GM18861 (cell line): ENCODE results near the gene CCDC38.
A peak's percentile ranks its signal among the peaks of the same experiment; 100 is the strongest.
"Not testable (repeated sequence)": the region's sequence is repeated elsewhere in the genome, so short reads cannot be mapped to it uniquely, and the experiment has no call there.

Experiments
- ATAC-seq: cut with Tn5 transposase; IDR thresholded peaks from one replicate; pipeline ENCODE4 v1.9.1; 2021; ENCODE audit not compliant: unreplicated experiment

CCDC38 gene

DNA sequence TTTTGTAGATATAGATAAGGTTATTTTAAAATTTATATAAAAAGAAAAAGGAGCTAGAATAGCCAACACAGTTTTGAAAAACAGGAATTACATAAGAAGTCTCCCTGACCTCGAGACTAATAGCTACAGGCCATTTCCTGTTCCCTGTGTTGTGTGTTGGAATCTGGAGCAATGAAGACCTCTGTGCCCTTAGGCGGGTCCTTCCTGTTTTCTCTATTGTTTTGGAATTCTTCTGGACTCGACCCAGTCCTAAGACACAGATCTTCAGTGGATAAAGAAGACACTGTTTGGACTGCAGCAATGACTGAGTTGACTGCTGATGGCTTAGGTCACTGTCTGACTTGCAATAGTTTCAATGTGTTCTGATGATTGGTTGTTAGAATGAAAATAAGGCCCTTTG lies 57.4 kb downstream of the CCDC38 start:
- no peak for ATAC-seq

DNA sequence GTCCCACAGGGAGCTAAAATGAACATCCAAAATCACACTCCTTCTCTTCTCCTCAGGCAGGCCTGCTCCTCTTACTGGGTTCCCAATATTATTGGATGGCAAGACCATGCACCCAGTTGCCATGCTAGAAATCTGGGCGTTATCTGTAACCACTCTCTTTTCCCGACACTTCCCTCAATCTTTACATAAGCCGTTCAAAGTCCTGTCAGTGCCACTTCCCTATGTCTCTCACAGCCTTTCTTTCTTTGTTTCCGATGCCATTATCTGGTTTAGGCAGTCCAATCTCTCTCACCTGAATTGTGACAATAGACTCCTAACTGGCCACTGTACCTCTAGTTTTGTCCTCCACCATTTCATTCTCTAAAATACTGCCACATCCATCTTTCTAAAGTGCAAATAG lies 59.5 kb downstream of the CCDC38 start:
- ATAC-seq, result no peak

DNA sequence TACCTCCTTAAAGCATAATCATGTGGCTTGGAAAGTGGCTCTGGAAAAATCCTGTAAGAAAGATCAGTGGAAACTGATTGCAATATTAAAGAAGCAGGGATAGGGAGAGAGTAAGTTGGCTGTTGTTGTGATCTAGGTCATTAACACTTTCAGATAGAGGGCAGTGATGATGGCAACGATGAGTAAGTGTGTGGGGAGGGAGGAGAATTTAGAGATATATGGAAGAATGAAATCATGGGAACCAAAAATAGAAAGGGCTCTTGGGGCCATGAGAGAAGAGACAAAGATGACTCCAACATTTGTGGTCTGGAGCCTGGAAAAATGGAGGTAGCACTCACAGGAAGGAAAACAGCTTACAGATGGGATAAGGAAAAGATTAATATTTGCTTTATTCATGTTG lies 60.3 kb downstream of the CCDC38 start:
- no peak for ATAC-seq

DNA sequence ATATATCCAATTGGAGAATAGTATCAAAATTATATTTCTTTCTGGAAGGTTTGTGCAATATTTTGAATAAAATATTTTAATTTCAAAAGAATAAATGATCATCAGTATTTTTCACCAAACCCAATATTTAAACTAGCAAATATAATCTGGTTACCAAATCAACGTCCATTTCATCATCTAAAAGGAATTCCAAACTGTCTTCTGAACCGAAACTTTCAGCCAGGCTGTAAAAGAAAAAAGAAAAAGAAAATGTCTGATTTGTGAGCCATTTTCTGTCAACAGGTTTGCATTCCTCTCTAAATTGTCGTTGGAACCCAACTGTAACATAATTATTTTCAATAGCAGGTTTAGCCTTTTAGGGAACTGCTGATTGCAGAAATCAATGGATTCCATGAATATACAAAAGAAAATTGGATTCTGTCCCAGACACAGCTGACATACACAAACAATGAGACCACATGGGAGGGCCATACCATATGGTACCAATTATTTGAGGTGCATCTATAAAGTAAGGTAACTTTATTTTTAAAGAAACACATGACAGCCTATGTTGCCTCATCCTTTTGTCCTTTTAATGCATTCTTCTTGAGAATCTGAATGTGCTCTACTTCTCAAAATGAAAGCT lies 61.0 kb downstream of the CCDC38 start:
- ATAC-seq, result no peak

DNA sequence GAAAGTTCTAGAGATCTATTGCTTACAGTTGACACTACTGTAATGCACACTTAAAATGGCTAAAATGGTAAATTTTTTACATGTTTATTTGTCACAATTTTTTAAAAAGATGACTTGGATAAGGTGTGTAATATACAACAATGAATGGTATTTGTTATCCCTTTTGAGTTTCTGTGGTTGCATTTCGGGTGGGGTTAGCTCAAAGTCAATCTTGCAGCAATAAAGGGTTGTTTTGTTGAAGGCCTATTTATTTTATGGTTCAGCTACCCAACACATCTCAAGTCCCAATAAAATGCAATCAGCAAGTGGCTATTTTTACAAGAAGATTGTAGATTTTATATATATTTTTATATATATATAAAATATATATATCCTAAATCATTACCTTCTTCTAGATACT lies 61.5 kb downstream of the CCDC38 start:
- no peak for ATAC-seq

DNA sequence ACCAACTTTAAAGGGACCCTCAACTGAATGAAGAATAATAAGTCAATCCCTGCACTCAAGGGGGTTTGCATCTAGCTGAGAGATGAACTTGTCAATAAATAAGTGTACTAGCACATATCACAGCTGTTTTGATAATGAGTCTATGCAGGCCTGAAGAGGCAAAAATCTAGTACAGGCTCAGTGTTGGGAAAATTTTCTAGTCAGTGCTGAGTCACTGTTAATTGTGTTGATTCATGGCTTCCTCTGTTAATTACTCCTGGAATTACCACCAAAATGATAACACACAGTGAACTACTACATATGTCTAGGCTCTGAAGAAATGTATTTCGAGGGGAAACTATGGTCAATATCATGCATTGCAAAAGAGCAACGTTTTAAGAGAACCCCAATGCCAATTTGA lies 64.8 kb downstream of the CCDC38 start:
- ATAC-seq, result no peak

DNA sequence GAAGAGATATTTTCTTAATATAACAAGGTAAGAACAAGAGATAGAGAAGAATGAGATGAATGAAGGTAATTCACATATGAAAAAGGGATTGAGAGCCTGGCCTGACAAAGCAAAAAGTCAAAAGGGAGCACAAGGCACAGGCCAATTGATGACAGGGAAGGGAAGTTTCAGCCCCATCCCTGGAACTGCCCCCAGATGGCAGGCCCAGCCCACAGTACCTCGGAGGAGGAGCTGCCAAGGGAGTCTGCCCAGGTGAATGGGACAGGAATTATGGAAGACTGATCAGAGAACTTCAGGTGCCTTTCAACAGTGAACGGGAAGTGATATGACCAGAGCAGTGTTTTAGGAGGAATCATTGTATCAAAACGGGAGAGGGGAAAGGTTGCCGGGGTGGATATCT lies 68.0 kb downstream of the CCDC38 start:
- ATAC-seq, result no peak

DNA sequence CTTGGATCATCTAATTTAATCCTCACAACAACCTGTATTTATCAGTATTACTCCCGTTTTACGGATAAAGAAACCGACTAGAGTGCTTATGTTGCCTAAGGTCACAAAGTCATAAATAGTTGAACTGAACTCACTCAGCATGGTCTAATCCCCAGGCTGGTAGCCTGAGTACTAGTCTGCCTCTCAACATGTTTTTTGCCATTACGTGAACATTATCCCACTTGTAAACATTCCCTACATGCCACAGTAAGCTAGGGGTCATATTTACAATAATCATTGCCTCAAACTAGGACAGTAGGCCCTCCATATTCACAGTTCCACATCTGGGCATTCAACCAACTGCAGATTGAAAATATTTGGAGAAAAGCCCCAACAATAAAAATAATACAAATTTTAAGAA lies 71.5 kb downstream of the CCDC38 start:
- no peak for ATAC-seq

DNA sequence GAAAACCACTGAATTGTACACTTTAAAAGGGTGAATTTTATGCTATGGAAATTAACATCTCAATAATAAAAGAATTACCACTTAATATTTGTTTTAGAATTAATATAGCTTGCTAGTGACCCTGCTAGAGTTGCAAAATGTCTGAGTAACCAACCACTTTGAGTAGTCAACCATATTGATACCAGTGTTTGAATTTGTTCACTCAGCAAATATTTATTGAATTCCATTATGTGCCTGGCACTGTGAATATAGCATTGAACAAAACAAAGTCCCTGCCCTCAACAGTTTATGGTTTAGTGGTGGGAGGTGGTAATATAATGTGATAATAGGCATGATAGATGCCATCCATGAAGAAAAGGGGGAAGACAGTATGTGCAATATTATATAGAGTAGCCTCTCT lies 79.1 kb downstream of the CCDC38 start:
- ATAC-seq, result no peak

DNA sequence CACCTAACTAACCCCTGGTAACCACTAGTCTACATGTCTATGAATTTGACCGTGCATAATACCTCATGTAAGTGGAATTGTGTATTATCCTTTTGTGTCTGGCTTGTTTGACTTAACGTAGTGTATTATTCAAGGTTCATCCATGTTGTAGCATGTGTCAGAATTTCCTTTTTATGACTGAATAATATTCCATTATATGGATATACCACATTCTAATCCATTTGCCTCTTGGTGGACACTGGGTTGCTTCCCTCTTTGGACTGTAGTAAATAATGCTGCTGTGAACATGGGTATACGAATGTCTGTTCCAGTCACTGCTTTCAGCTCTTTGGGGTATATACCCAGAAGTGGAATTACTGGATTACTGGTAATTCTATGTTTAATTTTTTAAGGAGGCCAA lies 80.4 kb downstream of the CCDC38 start:
- ATAC-seq, result no peak

DNA sequence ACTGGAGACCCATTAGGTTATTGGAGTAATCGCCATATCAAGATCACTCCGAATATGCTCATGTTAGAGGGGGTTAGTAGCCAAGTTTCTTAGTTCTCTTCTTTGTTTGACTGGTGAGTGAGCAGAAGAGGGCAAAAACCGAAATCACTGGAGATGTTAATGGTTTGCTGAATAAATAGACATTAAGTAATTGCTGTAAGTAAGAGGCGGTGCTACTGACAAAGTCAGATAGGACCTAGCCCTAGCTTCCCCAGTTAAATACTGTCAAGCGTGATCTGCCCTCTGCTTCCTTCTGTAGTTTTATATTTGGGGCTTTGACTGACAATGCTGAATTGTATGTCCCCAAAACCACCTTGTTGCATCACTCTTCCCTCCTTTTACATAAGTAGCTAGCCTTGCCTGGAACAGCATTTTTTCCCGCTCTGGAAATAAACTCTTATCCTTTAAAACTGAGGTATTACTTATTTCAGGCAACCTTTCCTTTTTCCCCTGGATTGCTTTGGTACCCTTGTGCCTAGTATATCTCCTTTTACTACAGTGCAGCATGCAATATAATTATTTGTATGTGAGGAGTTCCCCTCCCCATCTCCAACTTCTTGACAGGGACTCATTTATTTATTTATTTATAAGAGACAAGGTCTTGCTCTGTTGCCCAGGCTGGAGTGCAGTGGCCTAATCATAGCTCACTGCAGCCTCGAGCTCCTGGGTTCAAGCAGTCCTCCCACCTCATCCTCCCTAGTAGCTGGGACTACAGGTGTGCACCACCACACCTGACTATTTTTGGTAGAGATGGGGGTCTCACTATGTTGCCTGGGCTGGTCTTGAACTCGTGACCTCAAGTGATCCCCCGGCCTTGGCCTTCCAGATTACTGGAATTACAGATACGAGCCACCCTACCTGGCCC lies 82.2 kb downstream of the CCDC38 start:
- ATAC-seq, result no peak

DNA sequence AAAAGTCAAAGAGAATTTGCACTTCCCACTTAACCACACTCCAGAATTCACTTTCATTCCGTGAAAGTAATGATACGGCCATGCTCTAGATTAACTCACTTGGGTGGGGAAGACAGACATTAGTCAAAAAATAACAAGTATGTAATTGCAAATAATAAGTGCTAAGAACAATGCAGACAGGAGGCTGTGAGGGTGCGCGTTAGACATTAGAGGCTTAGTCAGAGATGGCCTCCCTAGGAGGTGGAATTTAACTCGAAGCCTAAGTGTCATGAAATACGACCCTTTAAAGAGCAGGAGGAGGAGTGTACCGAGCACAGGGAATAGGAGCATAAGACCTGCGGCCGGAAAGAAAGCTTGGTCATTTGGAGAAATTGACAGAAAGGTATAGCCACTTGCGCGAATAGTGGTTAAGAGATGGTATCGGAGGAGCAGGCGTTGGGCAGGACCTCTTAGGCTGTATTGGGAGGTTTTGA lies 83.0 kb downstream of the CCDC38 start:
- no peak for ATAC-seq

DNA sequence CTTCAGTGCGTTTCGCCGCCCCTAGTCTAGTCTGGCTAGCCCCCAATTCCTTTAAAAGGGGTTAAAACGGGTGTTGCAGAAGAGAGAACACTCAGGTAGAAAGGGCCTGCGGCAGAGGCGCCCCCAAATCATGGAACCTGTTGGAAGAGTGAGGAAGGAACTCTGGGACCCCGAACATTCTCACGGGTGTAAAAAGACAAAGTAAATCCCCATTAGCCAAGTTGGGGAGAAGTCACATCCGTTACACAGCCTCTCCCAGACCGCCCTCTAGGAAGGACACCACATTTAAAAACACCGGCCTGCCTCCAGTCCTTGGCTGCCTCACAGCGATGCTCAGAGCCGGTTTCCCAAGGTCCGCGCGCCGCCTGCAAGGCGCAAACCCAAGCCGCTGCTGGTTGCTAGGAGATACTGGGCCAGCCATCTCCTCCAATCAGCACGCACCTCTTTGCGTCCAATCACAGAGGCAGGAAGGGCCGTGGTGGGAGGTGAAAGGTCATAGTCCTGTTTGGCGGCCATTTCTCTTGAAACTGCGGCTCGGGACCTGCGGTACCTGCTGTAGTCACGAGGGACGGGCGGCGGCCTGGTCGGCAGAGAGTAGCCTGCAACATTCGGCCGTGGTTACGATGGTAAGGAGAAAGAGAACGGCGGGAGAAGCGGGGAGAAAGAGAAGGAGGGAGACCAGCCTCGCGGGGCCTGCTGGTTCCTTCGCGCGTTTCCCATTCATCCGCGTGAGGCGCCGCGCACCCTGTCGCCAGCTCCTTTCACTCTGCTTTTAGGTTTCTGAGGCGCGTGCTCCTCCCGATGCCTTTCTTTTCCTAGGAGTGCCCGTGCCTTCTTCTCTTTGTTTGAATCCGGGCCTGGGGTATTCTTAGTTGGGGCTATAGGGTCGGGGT lies 83.7 kb downstream of the CCDC38 start, which contains the start of gene SNRPF:
Gene SNRPF, plus strand, starts transcription at position 502 of the 893 bp plus-strand sequence. Its CDS starts 122 bp downstream, at position 624.
- ATAC-seq, result peak; percentile 99

DNA sequence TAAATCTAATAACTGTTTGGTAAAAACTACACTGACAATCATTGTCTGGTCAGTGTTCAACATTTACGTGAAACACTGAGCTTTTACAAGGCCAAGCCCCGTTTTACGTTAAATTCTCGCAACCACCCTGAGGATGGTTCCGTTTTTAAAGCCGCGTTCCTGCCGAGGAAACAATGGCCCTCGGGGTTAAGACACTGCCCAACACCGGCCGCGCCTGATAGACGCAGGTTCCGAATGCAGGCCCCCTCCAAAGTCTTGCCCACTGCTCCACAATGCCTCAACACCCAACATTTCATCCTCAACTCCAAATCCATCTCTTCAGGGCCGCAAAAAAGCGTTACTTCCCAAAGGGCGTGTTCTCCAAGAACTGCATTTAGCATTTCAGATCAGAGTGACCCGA lies 84.6 kb downstream of the CCDC38 start:
- no peak for ATAC-seq

DNA sequence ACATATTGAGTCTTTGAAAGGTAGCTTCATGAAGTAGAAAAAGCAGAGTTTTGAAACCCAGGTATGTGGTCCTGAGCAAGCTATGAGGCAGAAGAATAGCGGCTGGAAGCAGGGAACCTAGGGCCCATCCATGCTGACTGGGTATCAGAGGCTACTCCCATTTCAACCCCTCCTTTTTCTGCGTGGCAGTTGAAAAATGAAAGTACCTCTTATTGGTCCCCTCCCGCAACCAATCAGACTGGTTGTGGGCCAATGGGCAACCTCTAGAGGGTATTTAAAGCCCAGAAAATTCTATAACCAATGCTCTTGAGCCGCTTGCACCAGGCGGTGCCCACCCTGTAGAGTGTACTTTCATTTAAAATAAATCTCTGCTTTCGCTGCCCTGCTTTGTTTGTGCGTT lies 85.3 kb downstream of the CCDC38 start:
- ATAC-seq, result no peak

DNA sequence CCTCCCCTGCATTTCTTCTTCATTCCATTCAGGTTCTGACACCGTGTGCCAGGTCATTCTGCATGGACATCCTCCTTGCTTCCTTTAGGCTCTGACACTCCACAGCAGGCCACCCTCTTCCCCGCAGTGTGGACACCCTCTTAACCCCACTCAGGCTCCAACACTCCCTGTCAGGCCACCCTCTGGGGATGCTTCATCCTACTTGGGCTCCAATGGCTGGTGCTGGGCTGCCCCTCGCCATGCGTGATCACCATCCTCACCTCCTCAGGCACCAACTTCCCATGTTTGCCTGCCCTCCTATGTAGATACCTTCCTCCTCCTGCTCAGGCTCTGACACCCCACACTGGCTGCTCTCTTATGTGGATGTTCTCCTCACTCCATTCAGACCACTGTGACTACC lies 90.3 kb downstream of the CCDC38 start:
- no peak for ATAC-seq

DNA sequence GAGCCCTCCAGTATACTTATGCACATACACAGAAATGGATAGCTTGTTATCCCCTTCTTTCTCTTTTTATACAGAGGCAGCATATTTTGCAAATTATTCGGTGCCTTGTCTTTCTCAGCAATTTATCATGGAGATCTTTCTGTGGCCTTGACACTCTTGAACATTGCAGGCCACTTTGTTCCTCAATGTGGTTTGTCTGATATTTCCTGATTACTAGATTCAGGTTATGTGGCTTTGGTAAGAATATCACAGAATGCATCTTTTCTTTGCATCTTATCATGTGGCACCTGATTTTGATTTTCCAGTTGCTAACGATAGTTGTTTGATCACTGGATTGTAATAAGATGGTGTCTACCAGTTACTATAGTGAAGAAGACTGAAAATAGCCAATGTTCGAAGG lies 90.8 kb downstream of the CCDC38 start:
- ATAC-seq, result no peak

DNA sequence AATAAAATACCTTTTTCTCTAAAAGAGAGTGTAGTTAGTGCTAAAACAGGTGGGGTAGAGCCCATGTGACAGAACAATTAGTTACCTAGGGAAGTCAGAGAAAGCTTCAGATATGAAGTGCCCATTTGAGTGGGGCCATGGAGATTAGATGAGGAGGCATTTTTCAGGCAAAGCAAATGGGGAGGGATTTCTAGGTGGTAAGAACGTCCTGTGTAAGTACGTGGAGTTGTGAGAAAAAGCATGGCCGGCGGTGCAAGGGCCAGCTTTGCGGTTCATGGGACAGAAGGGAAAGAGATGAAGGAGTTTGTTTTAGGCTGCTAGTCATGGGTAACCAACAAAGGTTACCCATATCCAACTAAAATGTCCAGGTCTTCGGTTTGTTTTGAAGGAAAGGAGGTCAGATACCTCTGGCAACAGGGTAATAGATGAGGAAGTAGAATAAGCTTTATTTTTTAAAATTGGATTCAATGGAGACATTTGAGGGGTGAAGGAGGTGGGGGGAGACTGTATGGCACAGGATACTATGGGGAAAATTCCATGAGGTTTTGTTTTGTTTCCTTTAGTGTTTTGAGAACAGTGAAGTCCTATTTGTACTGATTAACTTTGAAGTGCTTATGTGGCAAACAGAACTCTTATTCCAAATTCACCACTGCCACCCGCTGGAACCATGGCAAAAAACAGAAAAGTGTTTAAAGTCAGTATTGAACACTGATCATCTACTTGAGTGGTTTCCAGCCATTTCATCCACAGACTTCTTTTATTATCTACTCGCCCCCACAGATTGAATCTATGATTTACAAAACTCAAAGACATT lies 93.6 kb downstream of the CCDC38 start:
- ATAC-seq, result no peak

DNA sequence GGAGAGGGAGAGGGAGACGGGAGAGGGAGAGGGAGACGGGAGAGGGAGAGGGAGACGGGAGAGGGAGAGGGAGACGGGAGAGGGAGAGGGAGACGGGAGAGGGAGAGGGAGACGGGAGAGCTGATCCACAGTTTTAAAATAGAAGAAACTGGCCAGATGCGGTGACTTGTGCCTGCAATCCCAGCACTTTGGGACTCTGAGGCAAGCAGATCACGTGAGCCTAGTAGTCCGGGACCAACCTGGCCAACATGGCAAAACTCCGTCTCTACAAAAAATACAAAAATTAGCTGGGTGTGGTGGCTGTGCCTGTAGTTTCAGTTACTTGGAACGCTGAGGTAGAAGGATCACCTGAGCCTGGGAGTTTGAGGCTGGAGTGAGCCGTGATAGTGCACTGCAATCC lies 100.0 kb downstream of the CCDC38 start:
- not testable (repeated sequence) for ATAC-seq

DNA sequence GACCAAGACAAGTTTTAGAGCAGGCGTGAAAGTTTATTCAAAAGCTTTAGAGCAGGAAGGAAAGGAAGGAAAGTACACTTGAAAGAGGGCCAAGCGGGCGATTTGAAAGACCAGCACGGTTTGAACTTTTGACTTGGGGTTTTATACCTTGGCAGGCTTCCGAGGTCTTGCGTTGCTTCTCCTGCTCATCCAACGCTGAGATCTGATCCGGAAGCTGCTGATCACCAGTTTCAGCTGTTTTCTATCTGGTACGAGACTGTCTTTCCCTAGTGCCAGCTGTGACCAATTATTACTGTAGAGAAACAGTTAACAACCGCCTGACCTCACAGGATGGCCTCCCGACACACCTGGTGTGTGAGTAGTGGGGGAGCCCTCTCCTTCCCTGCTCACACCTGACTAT lies 104.3 kb downstream of the CCDC38 start:
- ATAC-seq, result no peak
